H4 (cell line): Measurements from ENCODE around the gene STIM1. TPM values are rescaled to one million over a fixed set of nuclear protein-coding genes. Genes with fewer than 3 reads are reported as not detected.
"Not testable (repeated sequence)": the region's sequence is repeated elsewhere in the genome, so short reads cannot be mapped to it uniquely, and the experiment has no call there.

Experiments
- DNase-seq: peaks from one replicate; pipeline ENCODE4 v3.0.0-alpha.2; 2015; ENCODE audit warnings: low spot score
- total RNA-seq: library from RNA; depleted of rRNA; stranded (reverse); fragments of >200 nt; shearing (Covaris generic); gene quantifications from 2 replicates; pipeline ENCODE4 v1.2.3, GENCODE V29; 2014; rRNA removed

Gene STIM1
- total RNA-seq, 1 experiment from 2014 or later: 22.1 TPM

DNA sequence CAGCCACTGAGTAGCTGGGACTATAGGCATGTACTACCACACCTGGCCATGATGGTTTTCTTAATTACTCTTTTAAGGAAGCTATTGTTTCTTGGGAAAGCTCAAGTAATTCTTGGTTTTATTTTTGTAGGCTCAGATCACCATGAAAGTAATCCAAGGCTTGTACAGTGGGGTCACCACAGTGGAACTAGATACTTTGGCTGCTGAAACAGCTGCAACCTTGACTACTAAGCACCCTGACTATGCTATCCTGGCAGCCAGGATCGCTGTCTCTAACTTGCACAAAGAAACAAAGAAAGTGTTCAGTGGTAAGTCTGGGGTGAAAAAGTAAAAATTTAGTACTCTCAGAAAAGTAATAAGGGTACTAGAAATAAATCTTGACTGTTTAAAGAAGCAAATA lies 250.5 kb downstream of the STIM1 start:
- no peak for DNase-seq

DNA sequence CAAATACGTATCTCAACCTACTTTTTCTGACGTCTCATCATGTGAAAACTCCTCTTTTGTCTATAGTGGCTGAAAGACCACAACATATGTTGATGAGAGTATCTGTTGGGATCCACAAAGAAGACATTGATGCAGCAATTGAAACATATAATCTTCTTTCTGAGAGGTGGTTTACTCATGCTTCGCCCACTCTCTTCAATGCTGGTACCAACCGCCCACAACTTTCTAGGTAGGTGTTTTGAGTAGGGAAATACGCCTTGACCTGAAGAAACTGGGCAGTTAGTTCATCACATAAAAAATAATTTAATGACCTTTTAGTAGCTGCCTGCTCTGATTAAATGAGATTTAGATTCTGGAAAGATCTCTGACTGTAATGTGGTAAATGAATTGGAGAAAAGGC lies 256.4 kb downstream of the STIM1 start:
- no peak for DNase-seq

DNA sequence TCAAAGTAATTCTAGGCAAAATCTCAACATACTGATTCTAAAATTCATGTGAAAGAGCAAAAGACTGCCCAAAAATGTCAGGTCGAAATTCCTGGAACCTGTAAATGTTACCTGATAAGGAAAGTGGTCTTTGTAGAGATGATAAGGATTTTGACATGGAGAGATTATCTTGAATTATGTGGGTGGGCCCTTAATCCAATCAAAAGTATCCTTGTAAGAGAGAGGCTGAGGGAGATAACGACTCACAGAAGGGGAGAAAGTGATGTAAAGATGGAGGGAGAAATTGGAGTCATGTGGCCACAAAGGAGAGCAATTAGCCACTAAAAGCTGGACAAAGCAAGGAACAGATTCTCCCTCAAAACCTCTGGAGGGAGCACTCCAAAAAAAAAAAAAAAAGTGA lies 259.7 kb downstream of the STIM1 start:
- no peak for DNase-seq

DNA sequence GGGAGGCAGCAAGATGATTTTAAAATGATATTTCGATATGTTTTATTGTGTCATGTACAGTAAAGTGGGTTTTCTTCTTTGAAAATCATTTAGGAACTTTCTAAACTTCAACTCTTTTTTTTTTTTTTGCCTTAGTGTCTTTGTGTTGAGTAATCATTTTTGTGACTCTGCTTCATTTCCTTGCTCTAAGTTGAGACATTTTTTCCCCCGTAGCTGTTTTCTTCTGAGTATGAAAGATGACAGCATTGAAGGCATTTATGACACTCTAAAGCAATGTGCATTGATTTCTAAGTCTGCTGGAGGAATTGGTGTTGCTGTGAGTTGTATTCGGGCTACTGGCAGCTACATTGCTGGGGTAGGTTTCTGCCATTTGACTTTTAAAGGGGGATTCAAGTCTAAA lies 262.6 kb downstream of the STIM1 start:
- DNase-seq: no peak

- DNase-seq: no peak
Observed at GRCh38 chr11:4123218-4123617, 267.8 kb downstream of the STIM1 start.

DNA sequence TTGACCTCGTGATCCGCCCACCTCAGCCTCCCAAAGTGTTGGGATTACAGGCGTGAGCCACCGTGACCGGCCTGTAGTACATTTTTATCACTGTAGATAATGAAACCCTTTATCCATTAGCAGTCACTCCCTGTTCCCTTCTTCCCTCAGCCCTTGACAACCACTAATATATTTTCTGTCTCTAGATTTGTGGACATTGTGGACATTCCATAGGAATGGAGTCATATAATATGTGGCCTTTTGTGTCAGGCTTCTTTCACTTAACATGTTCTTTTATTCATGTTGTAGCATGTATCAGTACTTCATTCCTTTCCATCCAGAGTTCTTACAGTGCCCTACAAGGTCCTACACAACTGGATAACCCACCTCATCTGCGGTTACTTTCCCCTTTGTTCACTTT lies 269.7 kb downstream of the STIM1 start:
- no peak for DNase-seq

DNA sequence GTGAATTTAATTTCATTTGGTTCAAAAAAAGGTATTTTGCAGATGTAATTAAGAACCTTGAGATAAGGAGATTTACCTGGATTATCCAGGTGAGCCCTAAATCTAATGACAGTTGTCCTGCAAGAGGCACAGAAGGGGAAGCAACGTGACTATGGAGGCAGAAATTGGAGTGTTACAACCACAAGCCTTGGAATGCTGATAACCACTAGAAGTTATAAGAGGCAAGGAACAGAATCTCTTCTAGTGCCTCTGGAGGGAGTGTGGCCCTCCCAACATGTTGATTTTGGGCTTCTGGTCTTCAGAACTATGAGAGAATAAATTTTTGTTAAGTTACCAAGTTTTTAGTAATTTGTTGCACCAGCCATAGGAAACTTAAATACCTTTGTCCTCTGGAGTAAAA lies 271.9 kb downstream of the STIM1 start:
- no peak for DNase-seq

DNA sequence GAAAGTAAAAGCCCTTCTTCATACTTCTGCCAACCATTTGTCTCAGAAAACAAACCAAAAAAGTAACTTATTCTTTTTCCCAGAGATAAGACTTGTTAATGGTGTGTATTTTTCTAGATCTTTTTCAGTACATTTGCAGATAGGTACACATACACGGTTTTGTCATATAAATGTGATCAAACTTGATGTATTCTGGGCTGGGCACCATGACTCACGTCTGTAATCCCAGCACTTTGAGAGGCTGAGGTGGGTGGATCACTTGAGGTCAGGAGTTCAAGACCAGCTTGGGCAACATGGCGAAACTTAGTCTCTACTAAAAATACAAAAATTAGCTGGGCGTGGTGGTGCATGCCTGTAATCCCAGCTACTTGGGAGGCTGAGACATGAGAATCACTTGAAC lies 274.8 kb downstream of the STIM1 start:
- DNase-seq: not testable (repeated sequence)

GRCh38 chr11:4134806-4135205 lies 279.3 kb downstream of the STIM1 start:
- no peak for DNase-seq

DNA sequence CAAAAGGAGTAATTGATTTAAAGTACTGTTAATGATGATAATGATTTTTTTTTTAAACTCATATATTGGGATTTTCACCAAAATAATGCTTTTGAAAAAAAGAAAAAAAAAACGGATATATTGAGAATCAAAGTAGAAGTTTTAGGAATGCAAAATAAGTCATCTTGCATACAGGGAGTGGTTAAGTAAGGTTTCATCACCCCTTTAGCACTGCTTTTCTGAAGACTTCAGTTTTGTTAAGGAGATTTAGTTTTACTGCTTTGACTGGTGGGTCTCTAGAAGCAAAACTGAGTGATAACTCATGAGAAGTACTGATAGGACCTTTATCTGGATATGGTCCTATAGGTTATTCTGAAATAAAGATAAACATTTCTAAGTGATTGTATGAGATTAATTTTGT lies 283.0 kb downstream of the STIM1 start:
- DNase-seq: no peak

DNA sequence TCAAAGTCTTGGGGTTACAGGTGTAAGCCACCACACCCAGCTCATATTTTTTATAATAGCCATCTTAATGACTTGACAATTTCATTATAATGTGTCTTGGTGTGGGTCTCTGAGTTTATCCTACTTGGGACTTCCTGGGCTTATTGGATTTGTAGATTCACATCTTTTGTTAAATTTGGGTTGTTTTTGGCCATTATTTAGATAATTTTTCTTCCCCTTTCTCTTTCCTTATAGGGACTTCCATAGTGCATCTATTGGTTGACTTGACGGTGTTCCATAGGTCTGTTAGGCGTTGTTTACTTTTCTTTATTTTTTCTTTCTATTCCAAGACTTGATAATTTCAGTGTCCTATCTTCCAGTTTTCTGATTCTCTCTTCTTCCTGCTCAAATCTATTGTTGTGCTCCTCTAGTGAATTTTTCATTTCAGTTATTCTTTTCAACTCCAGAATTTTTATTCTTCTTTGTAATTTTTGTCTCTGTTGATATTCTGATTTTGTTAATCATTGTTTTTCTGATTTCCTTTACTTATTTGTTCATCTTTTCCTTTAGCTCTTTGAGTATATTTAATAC lies 284.7 kb downstream of the STIM1 start:
- no peak for DNase-seq

Other genes starting within 250 kb of the STIM1 start
- 0.33 TPM in 1 of 2 replicates, not detected in the other for gene ART5, start 213.7 kb upstream of the STIM1 start, total RNA-seq
- not detected in 2 replicates for gene ART1, start 210.5 kb upstream of the STIM1 start, total RNA-seq
- gene CHRNA10, start 184.3 kb upstream of the STIM1 start, total RNA-seq: 0.18 and 0.91 TPM in 2 replicates
- gene NUP98, start 58.1 kb upstream of the STIM1 start, total RNA-seq: 93.9 and 101 TPM in 2 replicates
- gene PGAP2, start 47.1 kb upstream of the STIM1 start, total RNA-seq: 8.2 and 14.0 TPM in 2 replicates
- gene RHOG, start 14.7 kb upstream of the STIM1 start, total RNA-seq: 37.4 and 62.5 TPM in 2 replicates
- 180 and 193 TPM in 2 replicates for gene RRM1, start 239.1 kb downstream of the STIM1 start, total RNA-seq